Activated T-helper 1 cell treated with anti-CD3 and anti-CD28 coated beads, Interleukin-12 subunit alpha, Interleukin-12 subunit beta, Interleukin-2, Interleukin-4 antibody, amounts not matched to agents 30 ng/mL and 10 ng/mL and 1 ng/mL, durations not matched to agents 14 hours and 24 hours and 36 hours (primary cell): Measurements from ENCODE around the gene LRRN2. TPM values are rescaled to one million over a fixed set of nuclear protein-coding genes. Genes with fewer than 3 reads are reported as not detected.
"Not testable (repeated sequence)": the region's sequence is repeated elsewhere in the genome, so short reads cannot be mapped to it uniquely, and the experiment has no call there.

Source experiments
- DNase-seq: peaks from one replicate; pipeline ENCODE4 v3.0.0; 2021; ENCODE audit warnings: low spot score
- H3K27ac Mint-ChIP-seq: one replicate; pipeline ENCODE4 v1.8.0; 2021; ENCODE audit warnings: mild to moderate bottlenecking, mixed read lengths
- H3K27me3 Mint-ChIP-seq: one replicate; pipeline ENCODE4 v1.8.0; 2022; ENCODE audit warnings: mild to moderate bottlenecking, moderate library complexity, mixed read lengths; ENCODE audit not compliant: insufficient read depth
- H3K36me3 Mint-ChIP-seq: one replicate; pipeline ENCODE4 v1.8.0; 2021; ENCODE audit warnings: low read depth, mixed read lengths
- H3K4me1 Mint-ChIP-seq: one replicate; pipeline ENCODE4 v1.8.0; 2021; ENCODE audit warnings: low read depth, mixed read lengths
- H3K4me3 Mint-ChIP-seq: one replicate; pipeline ENCODE4 v1.8.0; 2021; ENCODE audit warnings: mild to moderate bottlenecking, moderate library complexity, mixed read lengths
- H3K9me3 Mint-ChIP-seq: one replicate; pipeline ENCODE4 v1.8.0; 2021; ENCODE audit warnings: mixed read lengths
- intact Hi-C: fragments of 100-400 bp; cut with micrococcal nuclease; formaldehyde crosslinking; loops from one replicate; pipeline ENCODE4 v1.15.1; 2024
- total RNA-seq: library from RNA; stranded (reverse); gene quantifications from 2 replicates; pipeline ENCODE4 v1.2.3, GENCODE V29; 2022

Gene LRRN2
- total RNA-seq, 1 donor from 2014 or later, result not detected

DNA sequence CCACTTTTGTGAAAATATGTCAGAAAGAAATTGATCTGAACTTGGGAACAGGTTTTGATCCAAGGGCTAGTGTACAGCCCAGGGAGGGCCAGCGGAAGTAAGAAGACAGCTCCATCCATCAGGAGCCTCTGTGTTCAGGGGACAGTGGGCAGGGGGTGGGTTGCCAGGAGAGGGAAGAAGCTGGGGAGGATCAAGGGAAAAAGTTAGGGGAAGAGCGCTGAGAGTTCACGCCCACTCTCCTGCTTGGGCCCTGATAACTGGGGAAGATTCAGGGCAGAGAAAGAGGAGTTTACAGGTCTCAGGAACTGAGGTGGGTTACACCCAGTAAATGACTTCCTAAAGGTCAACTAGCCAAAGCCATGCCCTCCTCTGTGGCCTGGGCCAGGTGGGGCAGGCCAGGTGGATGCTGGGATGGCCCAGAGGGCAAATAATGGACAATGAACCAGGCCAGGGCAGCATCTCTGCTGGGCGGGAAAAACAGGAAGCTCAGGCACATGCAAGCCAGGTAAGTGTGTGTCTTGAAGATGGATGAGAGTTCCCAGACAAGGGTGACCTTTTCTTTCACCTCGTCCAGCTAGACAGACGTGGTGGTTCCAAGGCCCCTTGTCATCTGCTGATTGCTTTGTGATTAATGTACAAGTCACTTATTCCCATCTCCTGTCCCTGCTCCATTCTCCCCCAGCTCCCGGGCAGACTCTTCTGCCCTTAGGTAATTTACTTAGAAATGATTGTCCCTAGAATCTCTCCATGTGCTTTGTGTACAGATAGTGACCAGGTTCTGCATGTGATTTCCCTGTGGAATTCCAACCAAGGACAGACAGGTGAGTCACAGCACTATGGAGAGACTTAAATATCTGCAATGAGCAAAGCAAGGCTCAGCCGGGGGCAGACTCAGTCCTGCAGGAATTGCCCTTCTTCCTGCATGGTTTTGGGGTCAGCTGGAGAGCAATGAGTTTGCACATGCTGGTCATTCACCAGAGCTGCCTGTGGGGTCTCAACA is 112.3 kb downstream of the LRRN2 start:
- H3K4me3 Mint-ChIP-seq, result no peak overlapping the region
- H3K4me1 Mint-ChIP-seq, result peaks cover 13% of the 10 kb centered on the region
- H3K36me3 Mint-ChIP-seq, result peaks cover 22% of the 10 kb centered on the region
- no peaks in the 10 kb centered on the region for H3K9me3 Mint-ChIP-seq
- no peaks in the 10 kb centered on the region for H3K27me3 Mint-ChIP-seq
- no peak overlapping the region for H3K27ac Mint-ChIP-seq
- no peak for DNase-seq
- intact Hi-C loops, result no loop called here

DNA sequence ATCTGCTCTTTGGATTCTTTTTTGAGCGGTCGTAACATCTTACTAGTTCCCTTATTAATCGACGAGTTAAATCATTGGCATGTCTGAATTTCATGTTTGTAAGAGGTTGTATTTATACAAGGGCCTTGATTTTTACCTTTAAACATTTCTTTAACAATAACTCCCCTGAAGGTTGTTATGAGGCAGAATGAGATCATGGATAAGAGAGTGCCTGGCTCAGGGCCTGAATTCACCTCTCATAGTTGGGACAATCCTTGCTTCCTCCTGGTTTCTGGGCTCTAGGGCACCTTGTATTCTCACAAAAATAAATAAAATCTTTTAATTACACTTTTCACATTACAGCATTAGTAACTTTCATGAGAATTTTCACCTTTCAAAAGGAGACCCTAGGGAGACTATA is 113.9 kb downstream of the LRRN2 start:
- Mint-ChIP-seq H3K27me3 (no peaks in the 10 kb centered on the region), H3K9me3 (no peaks in the 10 kb centered on the region), H3K4me1 (peaks cover 23% of the 10 kb centered on the region), H3K27ac (no peak overlapping the region), H3K4me3 (no peak overlapping the region), H3K36me3 (peaks cover 27% of the 10 kb centered on the region)
- DNase-seq, result no peak
- intact Hi-C loops, result no loop called here

DNA sequence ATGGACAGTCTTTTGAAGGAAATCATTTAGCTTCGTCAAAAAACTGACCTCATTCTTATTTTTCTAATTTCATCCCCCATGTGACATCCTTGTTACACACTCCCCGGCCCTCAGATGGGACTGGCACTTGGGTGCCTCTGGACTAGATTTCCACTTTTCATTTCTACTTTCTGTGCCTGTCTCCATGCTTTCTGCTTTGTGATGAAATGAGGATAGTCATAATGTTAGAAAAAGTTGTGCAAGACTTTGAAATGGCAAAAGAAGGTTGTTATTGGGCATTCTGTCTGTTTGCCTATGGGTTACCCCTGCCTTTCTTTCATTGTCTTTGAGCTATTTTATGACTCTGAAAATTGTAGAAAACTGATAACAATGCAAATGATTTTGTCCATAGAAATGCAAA is 114.4 kb downstream of the LRRN2 start:
- no peak for DNase-seq
- intact Hi-C loops, result no loop called here
- Mint-ChIP-seq H3K36me3 (peaks cover 27% of the 10 kb centered on the region), H3K9me3 (no peaks in the 10 kb centered on the region), H3K4me1 (peaks cover 28% of the 10 kb centered on the region), H3K4me3 (no peak overlapping the region), H3K27ac (no peak overlapping the region), H3K27me3 (no peaks in the 10 kb centered on the region)

DNA sequence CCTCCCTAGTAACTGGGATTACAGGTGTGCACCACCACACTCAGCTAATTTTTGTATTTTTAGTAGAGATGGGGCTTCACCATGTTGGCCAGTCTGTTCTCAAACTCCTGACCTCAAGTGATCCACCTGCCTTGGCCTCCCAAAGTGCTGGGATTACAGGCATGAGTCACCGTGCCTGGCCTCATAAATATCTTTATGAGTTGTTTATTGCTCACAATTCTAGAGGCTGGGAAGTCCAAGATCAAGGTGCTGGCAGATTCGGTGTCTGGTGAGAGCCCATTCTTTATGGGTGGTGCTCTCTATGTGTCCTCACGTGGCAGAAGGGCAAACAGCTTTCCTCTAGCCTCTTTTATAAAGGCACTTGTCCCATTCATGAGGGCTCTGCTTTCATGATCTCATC is 115.5 kb downstream of the LRRN2 start:
- Mint-ChIP-seq H3K36me3 (peaks cover 30% of the 10 kb centered on the region), H3K4me1 (peaks cover 39% of the 10 kb centered on the region)
- H3K27me3 Mint-ChIP-seq, H3K4me3 Mint-ChIP-seq, H3K9me3 Mint-ChIP-seq, H3K27ac Mint-ChIP-seq, DNase-seq, intact Hi-C loops: not testable (repeated sequence)

DNA sequence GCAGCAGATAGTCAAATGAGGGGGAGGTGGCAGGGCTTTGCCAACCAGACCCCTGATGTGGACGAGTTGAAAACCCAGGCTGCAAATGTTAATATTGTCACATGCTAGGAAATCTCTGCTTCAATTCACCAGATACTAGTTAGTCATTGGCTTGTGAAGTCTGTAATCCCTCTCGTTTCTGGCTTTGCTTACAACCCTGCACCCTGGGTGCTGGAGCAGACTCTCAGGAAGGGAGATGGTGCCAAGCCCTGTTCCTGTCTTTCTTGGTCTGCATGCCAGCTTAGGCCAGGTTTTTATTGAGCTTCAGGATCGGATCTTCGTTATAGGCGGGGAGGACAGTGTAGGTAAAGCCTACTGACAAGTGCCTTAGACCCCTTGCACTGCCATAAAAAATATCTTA is 116.1 kb downstream of the LRRN2 start:
- Mint-ChIP-seq H3K9me3 (no peaks in the 10 kb centered on the region), H3K27me3 (no peaks in the 10 kb centered on the region), H3K4me3 (no peak overlapping the region), H3K36me3 (peaks cover 30% of the 10 kb centered on the region), H3K27ac (no peak overlapping the region), H3K4me1 (peaks cover 43% of the 10 kb centered on the region)
- intact Hi-C loops, result no loop called here
- DNase-seq, result no peak

DNA sequence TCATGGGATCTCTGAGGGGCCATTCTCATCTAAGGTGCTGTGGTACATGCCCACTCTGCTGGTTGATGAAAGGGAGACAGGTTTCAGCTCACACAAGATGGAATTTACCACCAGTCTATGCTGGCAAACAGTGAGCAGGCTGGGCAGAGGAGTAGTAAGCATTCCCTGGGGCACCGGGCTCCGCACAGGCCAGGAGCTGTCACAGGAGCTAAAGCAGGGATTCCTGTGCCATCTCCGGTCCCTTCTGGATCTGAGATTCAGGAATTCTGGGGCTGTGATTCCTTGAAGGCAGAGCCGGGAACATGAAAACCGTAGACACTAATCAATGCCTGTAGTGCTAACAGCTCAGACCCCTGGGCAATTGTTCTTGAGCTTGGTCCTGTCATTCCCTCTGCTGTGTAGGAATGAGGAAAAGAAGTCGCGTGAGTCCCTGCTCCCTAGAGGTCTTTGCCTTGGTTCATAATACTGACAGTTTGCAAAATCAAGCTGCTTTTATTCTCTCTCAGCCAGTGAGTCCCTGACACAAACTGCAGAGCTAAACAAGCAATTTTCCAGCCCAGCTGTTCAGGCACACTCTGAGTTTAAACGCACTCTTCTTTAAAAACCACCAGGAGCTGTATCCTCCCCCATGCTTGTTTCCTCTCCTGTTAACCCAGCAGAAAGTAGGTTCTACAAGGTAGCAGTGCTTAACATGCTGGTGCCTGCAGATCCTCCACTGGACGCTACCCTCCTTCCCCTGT is 116.8 kb downstream of the LRRN2 start:
- no peak overlapping the region for H3K4me3 Mint-ChIP-seq
- no peaks in the 10 kb centered on the region for H3K9me3 Mint-ChIP-seq
- no peak overlapping the region for H3K27ac Mint-ChIP-seq
- intact Hi-C loops, result no loop called here
- no peak for DNase-seq
- H3K36me3 Mint-ChIP-seq, result peaks cover 27% of the 10 kb centered on the region
- no peaks in the 10 kb centered on the region for H3K27me3 Mint-ChIP-seq
- H3K4me1 Mint-ChIP-seq, result peaks cover 49% of the 10 kb centered on the region

Other genes starting within 250 kb of the LRRN2 start
- 21.8 and 24.1 TPM in 2 replicates for gene PIK3C2B, start 190.9 kb downstream of the LRRN2 start, total RNA-seq
- gene MDM4, start 169.3 kb downstream of the LRRN2 start, total RNA-seq, result 75.5 and 80.3 TPM in 2 replicates
- gene NFASC, start 185.1 kb upstream of the LRRN2 start, total RNA-seq, result 0.56 and 0.70 TPM in 2 replicates